GM23338 (cell line): ENCODE results near the gene HORMAD2.

Experiments
- CREB1 ChIP-seq: fragments of 250-450 bp; sonication (Bioruptor Pico); IDR thresholded peaks from 2 replicates; pipeline ENCODE4 v1.5.0; 2020; ENCODE audit warnings: low read depth, mild to moderate bottlenecking, moderate library complexity
- EZH2 ChIP-seq: fragments of 200-600 bp; sonication (generic); IDR thresholded peaks from one replicate; pipeline ENCODE4 v1.8.0; 2017; ENCODE audit warnings: antibody characterized with exemption, mild to moderate bottlenecking, low read depth; ENCODE audit not compliant: unreplicated experiment
- EZH2phosphoT487 ChIP-seq: fragments of 200-600 bp; sonication (generic); IDR thresholded peaks from one replicate; pipeline ENCODE4 v1.8.1; 2018; ENCODE audit warnings: antibody characterized with exemption; ENCODE audit not compliant: unreplicated experiment
- JUNB ChIP-seq: IDR thresholded peaks from one replicate; pipeline ENCODE4 v1.6.1; 2016; ENCODE audit warnings: antibody characterized with exemption; ENCODE audit not compliant: unreplicated experiment
- NANOG ChIP-seq: IDR thresholded peaks from 2 replicates; pipeline ENCODE4 v1.6.1; 2016; ENCODE audit warnings: antibody characterized with exemption, borderline replicate concordance
- POLR2AphosphoS5 ChIP-seq: IDR thresholded peaks from 2 replicates; pipeline ENCODE4 v1.6.1; 2016; ENCODE audit warnings: antibody characterized with exemption, low read depth
- STAT1 ChIP-seq: IDR thresholded peaks from one replicate; pipeline ENCODE4 v1.6.1; 2016; ENCODE audit warnings: antibody characterized with exemption; ENCODE audit not compliant: unreplicated experiment
- ZNF114 ChIP-seq: fragments of 250-450 bp; sonication (Bioruptor Pico); IDR thresholded peaks from 2 replicates; pipeline ENCODE4 v1.5.0; 2020; ENCODE audit warnings: mild to moderate bottlenecking, moderate library complexity
- ZNF331 ChIP-seq: fragments of 250-450 bp; sonication (Bioruptor Pico); IDR thresholded peaks from 2 replicates; pipeline ENCODE4 v1.5.0; 2020; ENCODE audit warnings: low read depth, mild to moderate bottlenecking, moderate library complexity
- TF ChIP-seq, protein P1 (sequence below), 2 experiments: fragments of 200-600 bp in 1 of 2; sonication (generic) in 1 of 2; conservative IDR thresholded peaks; 2 replicates each; pipeline versions ENCODE4 v1.5.1 to v1.6.1; 2016 to 2017; ENCODE audit warnings: antibody characterized with exemption in 2 of 2, low read depth in 2 of 2, mild to moderate bottlenecking in 2 of 2, moderate library complexity in 1 of 2
- TF ChIP-seq, protein P2 (sequence below): IDR thresholded peaks from 2 replicates; pipeline ENCODE4 v1.6.1; 2016; ENCODE audit warnings: antibody characterized with exemption
- TF ChIP-seq, protein P3 (sequence below): IDR thresholded peaks from one replicate; pipeline ENCODE4 v1.6.1; 2018; ENCODE audit warnings: antibody characterized with exemption; ENCODE audit not compliant: unreplicated experiment
- TF ChIP-seq, protein P4 (sequence below): fragments of 250-450 bp; sonication (Bioruptor Pico); IDR thresholded peaks from 2 replicates; pipeline ENCODE4 v1.5.0; 2020; ENCODE audit warnings: mild to moderate bottlenecking, moderate library complexity

DNA sequence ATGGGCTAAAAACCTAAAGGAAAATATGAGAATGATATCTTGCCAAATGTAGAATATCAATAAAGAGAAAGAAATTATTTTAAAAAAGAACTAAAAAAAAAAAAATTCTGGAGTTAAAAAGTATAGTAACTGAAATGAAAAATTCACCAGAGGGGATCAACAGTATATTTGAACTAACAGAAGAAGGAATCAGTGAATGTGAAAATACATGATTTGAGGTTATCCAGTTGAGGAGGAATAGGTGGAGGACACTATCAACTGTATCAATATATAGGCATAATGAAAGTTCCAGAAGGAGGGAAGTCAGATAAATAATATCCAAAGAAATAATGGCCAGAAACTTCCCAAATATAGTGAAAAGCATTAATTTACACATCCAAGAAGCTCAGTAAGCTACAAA is 16.1 kb upstream of the HORMAD2 start:
- TF ChIP-seq, protein P1, sequence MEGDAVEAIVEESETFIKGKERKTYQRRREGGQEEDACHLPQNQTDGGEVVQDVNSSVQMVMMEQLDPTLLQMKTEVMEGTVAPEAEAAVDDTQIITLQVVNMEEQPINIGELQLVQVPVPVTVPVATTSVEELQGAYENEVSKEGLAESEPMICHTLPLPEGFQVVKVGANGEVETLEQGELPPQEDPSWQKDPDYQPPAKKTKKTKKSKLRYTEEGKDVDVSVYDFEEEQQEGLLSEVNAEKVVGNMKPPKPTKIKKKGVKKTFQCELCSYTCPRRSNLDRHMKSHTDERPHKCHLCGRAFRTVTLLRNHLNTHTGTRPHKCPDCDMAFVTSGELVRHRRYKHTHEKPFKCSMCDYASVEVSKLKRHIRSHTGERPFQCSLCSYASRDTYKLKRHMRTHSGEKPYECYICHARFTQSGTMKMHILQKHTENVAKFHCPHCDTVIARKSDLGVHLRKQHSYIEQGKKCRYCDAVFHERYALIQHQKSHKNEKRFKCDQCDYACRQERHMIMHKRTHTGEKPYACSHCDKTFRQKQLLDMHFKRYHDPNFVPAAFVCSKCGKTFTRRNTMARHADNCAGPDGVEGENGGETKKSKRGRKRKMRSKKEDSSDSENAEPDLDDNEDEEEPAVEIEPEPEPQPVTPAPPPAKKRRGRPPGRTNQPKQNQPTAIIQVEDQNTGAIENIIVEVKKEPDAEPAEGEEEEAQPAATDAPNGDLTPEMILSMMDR (conservative IDR thresholded peaks at IDR 0.05; ENCODE audit: low read depth in 2 of 2), result no peak
- TF ChIP-seq POLR2AphosphoS5 (no peak), EZH2 (no peak), JUNB (no peak), CREB1 (CRISPR knock-in tag) (no peak), ZNF331 (CRISPR knock-in tag) (no peak), EZH2phosphoT487 (no peak), STAT1 (no peak), ZNF114 (CRISPR knock-in tag) (no peak), NANOG (no peak)
- TF ChIP-seq, protein P2, sequence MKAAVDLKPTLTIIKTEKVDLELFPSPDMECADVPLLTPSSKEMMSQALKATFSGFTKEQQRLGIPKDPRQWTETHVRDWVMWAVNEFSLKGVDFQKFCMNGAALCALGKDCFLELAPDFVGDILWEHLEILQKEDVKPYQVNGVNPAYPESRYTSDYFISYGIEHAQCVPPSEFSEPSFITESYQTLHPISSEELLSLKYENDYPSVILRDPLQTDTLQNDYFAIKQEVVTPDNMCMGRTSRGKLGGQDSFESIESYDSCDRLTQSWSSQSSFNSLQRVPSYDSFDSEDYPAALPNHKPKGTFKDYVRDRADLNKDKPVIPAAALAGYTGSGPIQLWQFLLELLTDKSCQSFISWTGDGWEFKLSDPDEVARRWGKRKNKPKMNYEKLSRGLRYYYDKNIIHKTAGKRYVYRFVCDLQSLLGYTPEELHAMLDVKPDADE, result no peak
- TF ChIP-seq, protein P3, sequence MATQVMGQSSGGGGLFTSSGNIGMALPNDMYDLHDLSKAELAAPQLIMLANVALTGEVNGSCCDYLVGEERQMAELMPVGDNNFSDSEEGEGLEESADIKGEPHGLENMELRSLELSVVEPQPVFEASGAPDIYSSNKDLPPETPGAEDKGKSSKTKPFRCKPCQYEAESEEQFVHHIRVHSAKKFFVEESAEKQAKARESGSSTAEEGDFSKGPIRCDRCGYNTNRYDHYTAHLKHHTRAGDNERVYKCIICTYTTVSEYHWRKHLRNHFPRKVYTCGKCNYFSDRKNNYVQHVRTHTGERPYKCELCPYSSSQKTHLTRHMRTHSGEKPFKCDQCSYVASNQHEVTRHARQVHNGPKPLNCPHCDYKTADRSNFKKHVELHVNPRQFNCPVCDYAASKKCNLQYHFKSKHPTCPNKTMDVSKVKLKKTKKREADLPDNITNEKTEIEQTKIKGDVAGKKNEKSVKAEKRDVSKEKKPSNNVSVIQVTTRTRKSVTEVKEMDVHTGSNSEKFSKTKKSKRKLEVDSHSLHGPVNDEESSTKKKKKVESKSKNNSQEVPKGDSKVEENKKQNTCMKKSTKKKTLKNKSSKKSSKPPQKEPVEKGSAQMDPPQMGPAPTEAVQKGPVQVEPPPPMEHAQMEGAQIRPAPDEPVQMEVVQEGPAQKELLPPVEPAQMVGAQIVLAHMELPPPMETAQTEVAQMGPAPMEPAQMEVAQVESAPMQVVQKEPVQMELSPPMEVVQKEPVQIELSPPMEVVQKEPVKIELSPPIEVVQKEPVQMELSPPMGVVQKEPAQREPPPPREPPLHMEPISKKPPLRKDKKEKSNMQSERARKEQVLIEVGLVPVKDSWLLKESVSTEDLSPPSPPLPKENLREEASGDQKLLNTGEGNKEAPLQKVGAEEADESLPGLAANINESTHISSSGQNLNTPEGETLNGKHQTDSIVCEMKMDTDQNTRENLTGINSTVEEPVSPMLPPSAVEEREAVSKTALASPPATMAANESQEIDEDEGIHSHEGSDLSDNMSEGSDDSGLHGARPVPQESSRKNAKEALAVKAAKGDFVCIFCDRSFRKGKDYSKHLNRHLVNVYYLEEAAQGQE, result no peak
- TF ChIP-seq, protein P4, sequence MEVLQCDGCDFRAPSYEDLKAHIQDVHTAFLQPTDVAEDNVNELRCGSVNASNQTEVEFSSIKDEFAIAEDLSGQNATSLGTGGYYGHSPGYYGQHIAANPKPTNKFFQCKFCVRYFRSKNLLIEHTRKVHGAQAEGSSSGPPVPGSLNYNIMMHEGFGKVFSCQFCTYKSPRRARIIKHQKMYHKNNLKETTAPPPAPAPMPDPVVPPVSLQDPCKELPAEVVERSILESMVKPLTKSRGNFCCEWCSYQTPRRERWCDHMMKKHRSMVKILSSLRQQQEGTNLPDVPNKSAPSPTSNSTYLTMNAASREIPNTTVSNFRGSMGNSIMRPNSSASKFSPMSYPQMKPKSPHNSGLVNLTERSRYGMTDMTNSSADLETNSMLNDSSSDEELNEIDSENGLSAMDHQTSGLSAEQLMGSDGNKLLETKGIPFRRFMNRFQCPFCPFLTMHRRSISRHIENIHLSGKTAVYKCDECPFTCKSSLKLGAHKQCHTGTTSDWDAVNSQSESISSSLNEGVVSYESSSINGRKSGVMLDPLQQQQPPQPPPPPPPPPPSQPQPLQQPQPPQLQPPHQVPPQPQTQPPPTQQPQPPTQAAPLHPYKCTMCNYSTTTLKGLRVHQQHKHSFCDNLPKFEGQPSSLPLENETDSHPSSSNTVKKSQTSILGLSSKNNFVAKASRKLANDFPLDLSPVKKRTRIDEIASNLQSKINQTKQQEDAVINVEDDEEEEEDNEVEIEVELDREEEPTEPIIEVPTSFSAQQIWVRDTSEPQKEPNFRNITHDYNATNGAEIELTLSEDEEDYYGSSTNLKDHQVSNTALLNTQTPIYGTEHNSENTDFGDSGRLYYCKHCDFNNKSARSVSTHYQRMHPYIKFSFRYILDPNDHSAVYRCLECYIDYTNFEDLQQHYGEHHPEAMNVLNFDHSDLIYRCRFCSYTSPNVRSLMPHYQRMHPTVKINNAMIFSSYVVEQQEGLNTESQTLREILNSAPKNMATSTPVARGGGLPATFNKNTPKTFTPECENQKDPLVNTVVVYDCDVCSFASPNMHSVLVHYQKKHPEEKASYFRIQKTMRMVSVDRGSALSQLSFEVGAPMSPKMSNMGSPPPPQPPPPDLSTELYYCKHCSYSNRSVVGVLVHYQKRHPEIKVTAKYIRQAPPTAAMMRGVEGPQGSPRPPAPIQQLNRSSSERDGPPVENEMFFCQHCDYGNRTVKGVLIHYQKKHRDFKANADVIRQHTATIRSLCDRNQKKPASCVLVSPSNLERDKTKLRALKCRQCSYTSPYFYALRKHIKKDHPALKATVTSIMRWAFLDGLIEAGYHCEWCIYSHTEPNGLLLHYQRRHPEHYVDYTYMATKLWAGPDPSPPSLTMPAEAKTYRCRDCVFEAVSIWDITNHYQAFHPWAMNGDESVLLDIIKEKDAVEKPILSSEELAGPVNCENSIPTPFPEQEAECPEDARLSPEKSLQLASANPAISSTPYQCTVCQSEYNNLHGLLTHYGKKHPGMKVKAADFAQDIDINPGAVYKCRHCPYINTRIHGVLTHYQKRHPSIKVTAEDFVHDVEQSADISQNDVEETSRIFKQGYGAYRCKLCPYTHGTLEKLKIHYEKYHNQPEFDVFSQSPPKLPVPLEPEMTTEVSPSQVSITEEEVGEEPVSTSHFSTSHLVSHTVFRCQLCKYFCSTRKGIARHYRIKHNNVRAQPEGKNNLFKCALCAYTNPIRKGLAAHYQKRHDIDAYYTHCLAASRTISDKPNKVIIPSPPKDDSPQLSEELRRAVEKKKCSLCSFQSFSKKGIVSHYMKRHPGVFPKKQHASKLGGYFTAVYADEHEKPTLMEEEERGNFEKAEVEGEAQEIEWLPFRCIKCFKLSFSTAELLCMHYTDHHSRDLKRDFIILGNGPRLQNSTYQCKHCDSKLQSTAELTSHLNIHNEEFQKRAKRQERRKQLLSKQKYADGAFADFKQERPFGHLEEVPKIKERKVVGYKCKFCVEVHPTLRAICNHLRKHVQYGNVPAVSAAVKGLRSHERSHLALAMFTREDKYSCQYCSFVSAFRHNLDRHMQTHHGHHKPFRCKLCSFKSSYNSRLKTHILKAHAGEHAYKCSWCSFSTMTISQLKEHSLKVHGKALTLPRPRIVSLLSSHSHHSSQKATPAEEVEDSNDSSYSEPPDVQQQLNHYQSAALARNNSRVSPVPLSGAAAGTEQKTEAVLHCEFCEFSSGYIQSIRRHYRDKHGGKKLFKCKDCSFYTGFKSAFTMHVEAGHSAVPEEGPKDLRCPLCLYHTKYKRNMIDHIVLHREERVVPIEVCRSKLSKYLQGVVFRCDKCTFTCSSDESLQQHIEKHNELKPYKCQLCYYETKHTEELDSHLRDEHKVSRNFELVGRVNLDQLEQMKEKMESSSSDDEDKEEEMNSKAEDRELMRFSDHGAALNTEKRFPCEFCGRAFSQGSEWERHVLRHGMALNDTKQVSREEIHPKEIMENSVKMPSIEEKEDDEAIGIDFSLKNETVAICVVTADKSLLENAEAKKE (CRISPR knock-in tag), result no peak
